Measurements from ENCODE around the gene AHCY.

GRCh38 chr20:34301587-34302311 is 1.4 kb downstream of the AHCY start:
- TF ChIP-seq CTCF (IDR thresholded peaks at IDR 0.05) = no peak
- no peak for TF ChIP-seq POLR2A (IDR thresholded peaks at IDR 0.05)
